Measurements from ENCODE around the gene CENPT. TPM values are rescaled to one million over a fixed set of nuclear protein-coding genes. Genes with fewer than 3 reads are reported as not detected.

Gene CENPT
- total and polyA plus RNA-seq, 2 of the 13 experiments (the other 11 are each of a cell fraction or from before 2014, with no cell fraction given): 40.9 to 43.3 TPM

DNA sequence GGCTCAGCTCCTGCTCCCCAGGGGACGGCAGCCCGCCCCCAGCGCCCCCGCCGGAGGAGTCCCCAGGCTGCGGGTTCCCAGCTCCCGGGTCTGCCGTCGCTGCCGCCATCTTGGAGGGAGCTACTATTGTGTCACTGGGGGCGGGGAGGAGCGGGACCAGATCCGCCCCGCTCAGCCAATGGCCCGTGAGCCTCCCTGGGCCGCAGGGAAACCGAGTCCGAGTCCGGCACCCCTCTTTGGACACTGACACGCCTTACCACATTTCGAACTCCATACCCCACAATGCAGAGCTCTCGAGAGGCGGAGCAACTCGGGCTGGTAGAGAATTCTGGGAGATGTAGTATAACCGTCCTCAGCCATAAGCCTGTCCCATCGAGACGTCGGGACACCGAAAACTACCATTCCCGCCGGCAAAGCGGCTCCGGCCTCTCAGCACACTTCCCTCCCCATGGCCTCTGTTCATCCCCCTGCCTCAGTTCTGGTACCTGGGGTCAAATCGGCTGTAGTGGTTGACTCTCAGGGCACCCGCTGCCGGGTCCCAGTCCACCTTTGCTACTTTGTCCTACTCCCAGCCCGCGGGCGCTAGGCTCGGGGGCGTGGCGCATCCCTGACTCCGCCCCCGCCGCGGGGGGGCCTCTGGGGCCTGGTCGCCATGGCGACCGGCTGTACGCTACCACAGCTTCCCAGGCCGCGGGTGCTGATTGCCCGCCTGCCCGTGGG lies 40.9 kb downstream of the CENPT start, which contains the start of the genes RANBP10 and TSNAXIP1 (continued):
- TF ChIP-seq, protein P1, sequence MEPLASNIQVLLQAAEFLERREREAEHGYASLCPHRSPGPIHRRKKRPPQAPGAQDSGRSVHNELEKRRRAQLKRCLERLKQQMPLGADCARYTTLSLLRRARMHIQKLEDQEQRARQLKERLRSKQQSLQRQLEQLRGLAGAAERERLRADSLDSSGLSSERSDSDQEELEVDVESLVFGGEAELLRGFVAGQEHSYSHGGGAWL (CRISPR knock-in tag; IDR thresholded peaks at IDR 0.05): peak; percentile 63
- TF ChIP-seq ZNF34 (CRISPR knock-in tag; IDR thresholded peaks at IDR 0.05; ENCODE audit: borderline replicate concordance) (no peak), ZNF598 (CRISPR knock-in tag; IDR thresholded peaks at IDR 0.05; ENCODE audit: borderline replicate concordance) (0 out of 2 replicates have a peak, but pooled peaks have one; percentile 48), ETV5 (CRISPR knock-in tag; IDR thresholded peaks at IDR 0.05; ENCODE audit: borderline replicate concordance) (peak; percentile 28; the same call in 1 of the 2 replicates), HCFC1 (IDR thresholded peaks at IDR 0.05; ENCODE audit: low read depth, low read length) (peak; percentile 99), CEBPG (CRISPR knock-in tag; IDR thresholded peaks at IDR 0.05) (peak; percentile 84), ZNF333 (CRISPR knock-in tag; IDR thresholded peaks at IDR 0.05; ENCODE audit: borderline replicate concordance) (no peak), ETV6 (CRISPR knock-in tag; conservative IDR thresholded peaks at IDR 0.05) (no peak), EZH2 (conservative IDR thresholded peaks at IDR 0.05; ENCODE audit: low read depth, low read length) (no peak), ZNF549 (CRISPR knock-in tag; IDR thresholded peaks at IDR 0.05) (no peak), ZNF841 (CRISPR knock-in tag; IDR thresholded peaks at IDR 0.05; ENCODE audit: borderline replicate concordance) (no peak), ZNF660 (CRISPR knock-in tag; IDR thresholded peaks at IDR 0.05; ENCODE audit: borderline replicate concordance, low read depth) (no peak), ZNF24 (IDR thresholded peaks at IDR 0.05) (no peak), ZNF710 (CRISPR knock-in tag; IDR thresholded peaks at IDR 0.05; ENCODE audit: borderline replicate concordance) (no peak), FOXP1 (IDR thresholded peaks at IDR 0.05) (no peak), FOXP1 (CRISPR knock-in tag; IDR thresholded peaks at IDR 0.05) (no peak), ZNF782 (CRISPR knock-in tag; IDR thresholded peaks at IDR 0.05; ENCODE audit: borderline replicate concordance) (no peak), KDM6A (CRISPR knock-in tag; IDR thresholded peaks at IDR 0.05; ENCODE audit: low read depth) (no peak), HOXA9 (CRISPR knock-in tag; IDR thresholded peaks at IDR 0.05; ENCODE audit: borderline replicate concordance) (no peak), ARHGAP35 (CRISPR knock-in tag; IDR thresholded peaks at IDR 0.05; ENCODE audit: borderline replicate concordance) (no peak; the same call in 1 of the 2 replicates), FOSL2 (CRISPR knock-in tag; IDR thresholded peaks at IDR 0.05) (peak; percentile 13; the same call in 1 of the 2 replicates)
- TF ChIP-seq, protein P2, sequence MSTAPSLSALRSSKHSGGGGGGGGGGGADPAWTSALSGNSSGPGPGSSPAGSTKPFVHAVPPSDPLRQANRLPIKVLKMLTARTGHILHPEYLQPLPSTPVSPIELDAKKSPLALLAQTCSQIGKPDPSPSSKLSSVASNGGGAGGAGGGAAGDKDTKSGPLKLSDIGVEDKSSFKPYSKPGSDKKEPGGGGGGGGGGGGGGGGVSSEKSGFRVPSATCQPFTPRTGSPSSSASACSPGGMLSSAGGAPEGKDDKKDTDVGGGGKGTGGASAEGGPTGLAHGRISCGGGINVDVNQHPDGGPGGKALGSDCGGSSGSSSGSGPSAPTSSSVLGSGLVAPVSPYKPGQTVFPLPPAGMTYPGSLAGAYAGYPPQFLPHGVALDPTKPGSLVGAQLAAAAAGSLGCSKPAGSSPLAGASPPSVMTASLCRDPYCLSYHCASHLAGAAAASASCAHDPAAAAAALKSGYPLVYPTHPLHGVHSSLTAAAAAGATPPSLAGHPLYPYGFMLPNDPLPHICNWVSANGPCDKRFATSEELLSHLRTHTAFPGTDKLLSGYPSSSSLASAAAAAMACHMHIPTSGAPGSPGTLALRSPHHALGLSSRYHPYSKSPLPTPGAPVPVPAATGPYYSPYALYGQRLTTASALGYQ (CRISPR knock-in tag; IDR thresholded peaks at IDR 0.05): no peak
- TF ChIP-seq, protein P3, sequence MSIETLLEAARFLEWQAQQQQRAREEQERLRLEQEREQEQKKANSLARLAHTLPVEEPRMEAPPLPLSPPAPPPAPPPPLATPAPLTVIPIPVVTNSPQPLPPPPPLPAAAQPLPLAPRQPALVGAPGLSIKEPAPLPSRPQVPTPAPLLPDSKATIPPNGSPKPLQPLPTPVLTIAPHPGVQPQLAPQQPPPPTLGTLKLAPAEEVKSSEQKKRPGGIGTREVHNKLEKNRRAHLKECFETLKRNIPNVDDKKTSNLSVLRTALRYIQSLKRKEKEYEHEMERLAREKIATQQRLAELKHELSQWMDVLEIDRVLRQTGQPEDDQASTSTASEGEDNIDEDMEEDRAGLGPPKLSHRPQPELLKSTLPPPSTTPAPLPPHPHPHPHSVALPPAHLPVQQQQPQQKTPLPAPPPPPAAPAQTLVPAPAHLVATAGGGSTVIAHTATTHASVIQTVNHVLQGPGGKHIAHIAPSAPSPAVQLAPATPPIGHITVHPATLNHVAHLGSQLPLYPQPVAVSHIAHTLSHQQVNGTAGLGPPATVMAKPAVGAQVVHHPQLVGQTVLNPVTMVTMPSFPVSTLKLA (IDR thresholded peaks at IDR 0.05): peak; percentile 32
- TF ChIP-seq, protein P4, sequence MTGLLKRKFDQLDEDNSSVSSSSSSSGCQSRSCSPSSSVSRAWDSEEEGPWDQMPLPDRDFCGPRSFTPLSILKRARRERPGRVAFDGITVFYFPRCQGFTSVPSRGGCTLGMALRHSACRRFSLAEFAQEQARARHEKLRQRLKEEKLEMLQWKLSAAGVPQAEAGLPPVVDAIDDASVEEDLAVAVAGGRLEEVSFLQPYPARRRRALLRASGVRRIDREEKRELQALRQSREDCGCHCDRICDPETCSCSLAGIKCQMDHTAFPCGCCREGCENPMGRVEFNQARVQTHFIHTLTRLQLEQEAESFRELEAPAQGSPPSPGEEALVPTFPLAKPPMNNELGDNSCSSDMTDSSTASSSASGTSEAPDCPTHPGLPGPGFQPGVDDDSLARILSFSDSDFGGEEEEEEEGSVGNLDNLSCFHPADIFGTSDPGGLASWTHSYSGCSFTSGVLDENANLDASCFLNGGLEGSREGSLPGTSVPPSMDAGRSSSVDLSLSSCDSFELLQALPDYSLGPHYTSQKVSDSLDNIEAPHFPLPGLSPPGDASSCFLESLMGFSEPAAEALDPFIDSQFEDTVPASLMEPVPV (CRISPR knock-in tag; IDR thresholded peaks at IDR 0.05): no peak
